ENCODE measurements around the gene KCNQ1. TPM values are rescaled to one million over a fixed set of nuclear protein-coding genes. Genes with fewer than 3 reads are reported as not detected.
A peak's percentile ranks its signal among the peaks of the same experiment; 100 is the strongest.

The KCNQ1 gene
- total RNA-seq, 3 donors from 2014 or later: 15.5 to 44.7 (median 37.4) TPM

DNA sequence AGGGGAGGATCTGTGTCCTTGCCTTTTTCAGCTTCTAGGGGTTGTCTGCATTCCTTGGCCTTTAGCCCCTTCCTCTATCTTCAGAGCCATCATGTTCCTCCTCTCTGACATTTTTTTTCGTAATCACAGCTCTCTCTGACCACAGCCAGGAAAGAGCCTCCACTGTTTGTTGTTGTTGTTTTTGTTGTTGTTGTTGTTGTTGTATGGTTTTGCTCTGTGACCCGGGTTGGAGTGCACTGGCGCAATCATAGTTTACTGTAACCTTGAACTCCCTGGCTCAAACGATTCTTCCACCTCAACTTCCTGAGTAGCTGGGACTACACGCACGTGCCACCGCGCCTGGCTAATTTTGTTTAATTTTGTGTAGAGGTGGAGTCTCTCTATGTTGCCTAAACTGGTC is 310.3 kb downstream of the KCNQ1 start:
- Histone ChIP-seq H3K36me3 (ENCODE audit: low read depth) (no peaks in the 10 kb centered on the region), H3K4me1 (ENCODE audit: low read depth) (no peaks in the 10 kb centered on the region), H3K9me3 (no peaks in the 10 kb centered on the region), H3K4me3 (no peak overlapping the region)
- ATAC-seq: no peak
- intact Hi-C loops (cut with DNase I, micrococcal nuclease): no loop called here
- TF ChIP-seq, protein P1, sequence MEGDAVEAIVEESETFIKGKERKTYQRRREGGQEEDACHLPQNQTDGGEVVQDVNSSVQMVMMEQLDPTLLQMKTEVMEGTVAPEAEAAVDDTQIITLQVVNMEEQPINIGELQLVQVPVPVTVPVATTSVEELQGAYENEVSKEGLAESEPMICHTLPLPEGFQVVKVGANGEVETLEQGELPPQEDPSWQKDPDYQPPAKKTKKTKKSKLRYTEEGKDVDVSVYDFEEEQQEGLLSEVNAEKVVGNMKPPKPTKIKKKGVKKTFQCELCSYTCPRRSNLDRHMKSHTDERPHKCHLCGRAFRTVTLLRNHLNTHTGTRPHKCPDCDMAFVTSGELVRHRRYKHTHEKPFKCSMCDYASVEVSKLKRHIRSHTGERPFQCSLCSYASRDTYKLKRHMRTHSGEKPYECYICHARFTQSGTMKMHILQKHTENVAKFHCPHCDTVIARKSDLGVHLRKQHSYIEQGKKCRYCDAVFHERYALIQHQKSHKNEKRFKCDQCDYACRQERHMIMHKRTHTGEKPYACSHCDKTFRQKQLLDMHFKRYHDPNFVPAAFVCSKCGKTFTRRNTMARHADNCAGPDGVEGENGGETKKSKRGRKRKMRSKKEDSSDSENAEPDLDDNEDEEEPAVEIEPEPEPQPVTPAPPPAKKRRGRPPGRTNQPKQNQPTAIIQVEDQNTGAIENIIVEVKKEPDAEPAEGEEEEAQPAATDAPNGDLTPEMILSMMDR (IDR thresholded peaks at IDR 0.05): no peak
- DNase-seq: no peak

- ATAC-seq: no peak
- intact Hi-C loops (cut with DNase I, micrococcal nuclease): no loop called here
These were observed 313.9 kb downstream of the KCNQ1 start for GRCh38 chr11:2758751-2759150.

DNA sequence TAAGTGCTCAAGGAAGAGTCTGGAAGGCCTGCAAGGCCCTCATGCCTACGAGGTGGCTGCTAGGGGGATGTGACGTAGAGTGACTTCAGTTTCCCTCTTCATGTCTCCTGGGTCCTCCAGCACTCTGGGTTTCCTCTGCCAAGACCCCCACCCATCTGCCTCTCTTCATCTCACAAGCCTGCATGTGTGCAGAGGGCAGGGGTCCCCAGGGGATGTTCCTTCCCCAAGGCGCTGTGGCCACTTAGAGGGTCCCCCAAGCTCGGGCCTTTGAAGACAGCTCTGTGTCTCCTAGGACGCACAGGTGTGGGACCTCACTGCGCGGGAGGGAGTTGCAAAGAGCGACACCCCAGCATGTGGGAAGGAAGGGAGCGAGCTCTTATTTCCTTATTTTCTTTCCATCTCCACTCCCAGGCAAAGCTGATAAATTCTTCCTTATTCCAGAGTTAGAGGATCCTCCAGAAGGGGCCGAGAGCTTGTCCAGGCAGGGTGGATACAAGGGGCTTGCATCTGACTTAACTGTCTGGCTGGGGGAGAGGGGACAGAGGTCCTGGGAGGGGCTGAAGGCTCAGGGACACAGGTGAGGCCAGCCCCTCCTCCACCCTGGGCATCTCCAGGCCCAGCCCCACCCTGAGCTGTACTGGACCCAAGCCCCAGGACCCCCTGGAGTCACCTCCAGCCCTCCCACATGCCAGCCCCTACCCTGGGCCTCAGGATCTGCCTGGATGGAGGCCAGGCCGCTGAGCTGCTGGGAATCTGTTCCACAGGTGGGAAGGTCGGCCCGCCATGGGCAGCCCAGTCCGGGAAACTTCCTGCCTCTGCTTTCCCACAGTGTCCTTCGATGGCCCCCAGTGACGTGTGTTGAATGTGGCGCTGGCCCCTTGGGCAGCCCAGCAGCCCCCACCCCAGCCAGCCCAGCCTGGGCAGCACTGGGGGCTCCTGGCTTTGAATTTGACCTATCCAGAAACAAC is 314.7 kb downstream of the KCNQ1 start:
- DNase-seq: peak in 1 of 3 donors; percentile 30
- Histone ChIP-seq H3K9me3 (no peaks in the 10 kb centered on the region), H3K4me1 (ENCODE audit: low read depth) (no peaks in the 10 kb centered on the region), H3K4me3 (no peak overlapping the region), H3K36me3 (ENCODE audit: low read depth) (no peaks in the 10 kb centered on the region)
- intact Hi-C loops (cut with DNase I, micrococcal nuclease): no loop called here
- TF ChIP-seq, protein P1 (IDR thresholded peaks at IDR 0.05): no peak
- no peak for ATAC-seq

More at GRCh38 chr11:2758751-2759150, 313.9 kb downstream of the KCNQ1 start:
- Histone ChIP-seq H3K36me3 (ENCODE audit: low read depth) (no peaks in the 10 kb centered on the region), H3K4me1 (ENCODE audit: low read depth) (no peaks in the 10 kb centered on the region), H3K9me3 (no peaks in the 10 kb centered on the region), H3K4me3 (no peak overlapping the region)
- TF ChIP-seq, protein P1 (IDR thresholded peaks at IDR 0.05): no peak
- DNase-seq: no peak

- H3K4me1 ChIP-seq (ENCODE audit: low read depth): no peaks in the 10 kb centered on the region
- intact Hi-C loops (cut with DNase I, micrococcal nuclease): no loop called here
- H3K4me3 ChIP-seq: no peak overlapping the region
- H3K36me3 ChIP-seq (ENCODE audit: low read depth): no peaks in the 10 kb centered on the region
- DNase-seq (peak in 1 of 3 donors; percentile 22), ATAC-seq (no peak)
- no peaks in the 10 kb centered on the region for H3K9me3 ChIP-seq
- TF ChIP-seq, protein P1 (IDR thresholded peaks at IDR 0.05): no peak
These were observed 315.5 kb downstream of the KCNQ1 start for GRCh38 chr11:2760196-2760871.

GRCh38 chr11:2761131-2762030 is 316.6 kb downstream of the KCNQ1 start:
- ATAC-seq: peak; percentile 87
- intact Hi-C loops (cut with DNase I, micrococcal nuclease): no loop called here
- TF ChIP-seq, protein P1 (IDR thresholded peaks at IDR 0.05): no peak

More at GRCh38 chr11:2761131-2762030, 316.6 kb downstream of the KCNQ1 start:
- Histone ChIP-seq H3K4me3 (no peak overlapping the region), H3K9me3 (no peaks in the 10 kb centered on the region), H3K4me1 (ENCODE audit: low read depth) (no peaks in the 10 kb centered on the region), H3K36me3 (ENCODE audit: low read depth) (no peaks in the 10 kb centered on the region)
- DNase-seq: peak; percentile 55 to 64 (median 62)
